ENCODE measurements around the gene CAV1.

DNA sequence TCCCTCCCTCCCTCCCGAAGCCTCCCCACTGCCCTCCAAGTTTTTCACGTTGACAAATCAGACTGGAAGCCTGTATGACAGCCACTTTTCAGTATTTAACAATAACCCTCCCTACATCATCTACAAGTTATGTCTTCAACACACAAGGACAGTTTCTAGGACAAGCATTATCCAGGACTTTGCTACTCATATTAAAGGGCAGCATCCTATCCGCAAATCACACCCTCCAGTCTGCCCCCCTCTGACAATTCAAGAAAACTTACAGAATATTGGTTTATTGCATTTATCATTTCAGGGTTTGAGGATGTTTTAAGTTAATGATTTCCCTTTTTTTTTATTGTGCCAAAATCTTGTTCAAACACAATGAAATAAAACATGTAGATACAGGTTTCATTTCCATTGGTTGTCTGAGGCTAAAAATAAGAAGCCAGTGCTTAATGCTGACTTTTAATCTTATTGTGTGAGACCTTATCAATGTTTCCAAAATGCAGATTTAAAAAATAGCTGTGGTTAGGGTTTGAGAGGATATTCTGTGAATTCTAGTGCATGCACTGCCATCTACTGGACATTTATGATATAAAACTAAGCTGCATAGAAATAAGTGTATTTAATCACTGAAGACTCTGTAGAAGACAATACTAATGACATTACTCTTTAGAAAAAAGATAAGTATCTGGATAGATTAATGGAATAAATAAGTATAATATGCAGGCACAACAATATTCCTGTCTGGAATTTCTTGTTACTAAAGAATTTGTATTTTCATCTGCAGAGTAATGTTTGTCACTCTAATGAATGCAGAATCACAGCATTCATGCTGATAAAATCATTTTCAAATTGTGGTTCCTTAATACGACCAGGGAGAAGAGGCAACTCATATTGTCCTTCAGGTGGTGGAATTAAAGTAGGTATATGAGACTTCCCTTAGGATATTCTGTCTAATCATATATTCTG lies 64.1 kb downstream of the CAV1 start:
- TF ChIP-seq KDM6A (CRISPR knock-in tag; IDR thresholded peaks at IDR 0.05; ENCODE audit: low read depth) (no peak), IRX3 (CRISPR knock-in tag; IDR thresholded peaks at IDR 0.05; ENCODE audit: borderline replicate concordance, low read depth) (no peak), TCF7L2 (IDR thresholded peaks at IDR 0.05; ENCODE audit: low read depth, low read length) (no peak), ZNF180 (CRISPR knock-in tag; IDR thresholded peaks at IDR 0.05; ENCODE audit: borderline replicate concordance, low read depth) (no peak), ZNF749 (CRISPR knock-in tag; IDR thresholded peaks at IDR 0.05; ENCODE audit: borderline replicate concordance) (no peak), POLR2AphosphoS5 (IDR thresholded peaks at IDR 0.05; ENCODE audit: low read depth, low read length) (no peak), SUZ12 (IDR thresholded peaks at IDR 0.05; ENCODE audit: low read depth, low read length) (no peak), POLR2A (IDR thresholded peaks at IDR 0.05; ENCODE audit: insufficient read depth in 1 of 2, low read depth in 2 of 2, low read length in 2 of 2) (no peak), ZNF3 (CRISPR knock-in tag; IDR thresholded peaks at IDR 0.05) (no peak)
- TF ChIP-seq, protein P1, sequence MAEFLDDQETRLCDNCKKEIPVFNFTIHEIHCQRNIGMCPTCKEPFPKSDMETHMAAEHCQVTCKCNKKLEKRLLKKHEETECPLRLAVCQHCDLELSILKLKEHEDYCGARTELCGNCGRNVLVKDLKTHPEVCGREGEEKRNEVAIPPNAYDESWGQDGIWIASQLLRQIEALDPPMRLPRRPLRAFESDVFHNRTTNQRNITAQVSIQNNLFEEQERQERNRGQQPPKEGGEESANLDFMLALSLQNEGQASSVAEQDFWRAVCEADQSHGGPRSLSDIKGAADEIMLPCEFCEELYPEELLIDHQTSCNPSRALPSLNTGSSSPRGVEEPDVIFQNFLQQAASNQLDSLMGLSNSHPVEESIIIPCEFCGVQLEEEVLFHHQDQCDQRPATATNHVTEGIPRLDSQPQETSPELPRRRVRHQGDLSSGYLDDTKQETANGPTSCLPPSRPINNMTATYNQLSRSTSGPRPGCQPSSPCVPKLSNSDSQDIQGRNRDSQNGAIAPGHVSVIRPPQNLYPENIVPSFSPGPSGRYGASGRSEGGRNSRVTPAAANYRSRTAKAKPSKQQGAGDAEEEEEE (CRISPR knock-in tag; IDR thresholded peaks at IDR 0.05; ENCODE audit: borderline replicate concordance): no peak
- TF ChIP-seq, protein P2, sequence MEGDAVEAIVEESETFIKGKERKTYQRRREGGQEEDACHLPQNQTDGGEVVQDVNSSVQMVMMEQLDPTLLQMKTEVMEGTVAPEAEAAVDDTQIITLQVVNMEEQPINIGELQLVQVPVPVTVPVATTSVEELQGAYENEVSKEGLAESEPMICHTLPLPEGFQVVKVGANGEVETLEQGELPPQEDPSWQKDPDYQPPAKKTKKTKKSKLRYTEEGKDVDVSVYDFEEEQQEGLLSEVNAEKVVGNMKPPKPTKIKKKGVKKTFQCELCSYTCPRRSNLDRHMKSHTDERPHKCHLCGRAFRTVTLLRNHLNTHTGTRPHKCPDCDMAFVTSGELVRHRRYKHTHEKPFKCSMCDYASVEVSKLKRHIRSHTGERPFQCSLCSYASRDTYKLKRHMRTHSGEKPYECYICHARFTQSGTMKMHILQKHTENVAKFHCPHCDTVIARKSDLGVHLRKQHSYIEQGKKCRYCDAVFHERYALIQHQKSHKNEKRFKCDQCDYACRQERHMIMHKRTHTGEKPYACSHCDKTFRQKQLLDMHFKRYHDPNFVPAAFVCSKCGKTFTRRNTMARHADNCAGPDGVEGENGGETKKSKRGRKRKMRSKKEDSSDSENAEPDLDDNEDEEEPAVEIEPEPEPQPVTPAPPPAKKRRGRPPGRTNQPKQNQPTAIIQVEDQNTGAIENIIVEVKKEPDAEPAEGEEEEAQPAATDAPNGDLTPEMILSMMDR (CRISPR knock-in tag; IDR thresholded peaks at IDR 0.05): peak; percentile 68

Measured in HepG2 (cell line).